Measurements from ENCODE around the gene MT2A. TPM values are rescaled to one million over a fixed set of nuclear protein-coding genes. Genes with fewer than 3 reads are reported as not detected.
A peak's percentile ranks its signal among the peaks of the same experiment; 100 is the strongest.

MT2A gene
- polyA plus RNA-seq, 1 donor from 2014 or later, result not detected

- Histone ChIP-seq H4K20me1 (ENCODE audit: insufficient read depth) (no peaks in the 10 kb centered on the region), H3K27ac (ENCODE audit: low read length) (no peak overlapping the region), H3K9me2 (ENCODE audit: insufficient read depth, low read length) (no peaks in the 10 kb centered on the region), H3K9me3 (ENCODE audit: low read length) (no peaks in the 10 kb centered on the region), H2AFZ (ENCODE audit: low read depth, low read length) (no peak overlapping the region), H3K9ac (ENCODE audit: low read length) (no peak overlapping the region), H3K4me3 (ENCODE audit: low read length) (no peak overlapping the region), H3K4me2 (ENCODE audit: low read length) (no peak overlapping the region), H3K27me3 (ENCODE audit: insufficient read depth, low read depth, low read length) (peaks cover 100% of the 10 kb centered on the region), H3K79me2 (replicated peaks; ENCODE audit: insufficient read depth, low read length) (no peaks in the 10 kb centered on the region), H3K36me3 (ENCODE audit: insufficient read depth, low read length) (no peaks in the 10 kb centered on the region), H3F3A (ENCODE audit: insufficient read depth, low read length, poor library complexity, severe bottlenecking) (no peaks in the 10 kb centered on the region)
- TF ChIP-seq REST (IDR thresholded peaks at IDR 0.05; ENCODE audit: borderline replicate concordance), result no peak
- no peak for TF ChIP-seq MXI1 (conservative IDR thresholded peaks at IDR 0.05; ENCODE audit: poor library complexity, severe bottlenecking)
- no peak for TF ChIP-seq CTCF (IDR thresholded peaks at IDR 0.05; ENCODE audit: poor library complexity, severe bottlenecking)
- no peak for TF ChIP-seq SMC3 (conservative IDR thresholded peaks at IDR 0.05; ENCODE audit: poor library complexity)
- TF ChIP-seq POLR2AphosphoS5 (IDR thresholded peaks at IDR 0.05), result no peak
- no peak for TF ChIP-seq RAD21 (conservative IDR thresholded peaks at IDR 0.05)
- no peak for TF ChIP-seq TAF1 (IDR thresholded peaks at IDR 0.05; ENCODE audit: low read depth)
- TF ChIP-seq EP300 (conservative IDR thresholded peaks at IDR 0.05; ENCODE audit: poor library complexity, severe bottlenecking), result no peak
- no peak for TF ChIP-seq EZH2 (IDR thresholded peaks at IDR 0.05; ENCODE audit: borderline replicate concordance, insufficient read depth, low read length, poor library complexity, severe bottlenecking)
These were observed 25.2 kb downstream of the MT2A start for GRCh38 chr16:56633535-56633934.

GRCh38 chr16:56634715-56635440 lies 26.5 kb downstream of the MT2A start:
- TF ChIP-seq EZH2 (IDR thresholded peaks at IDR 0.05; ENCODE audit: borderline replicate concordance, insufficient read depth, low read length, poor library complexity, severe bottlenecking) (peak; percentile 53), SMC3 (conservative IDR thresholded peaks at IDR 0.05; ENCODE audit: poor library complexity) (no peak)
- no peaks in the 10 kb centered on the region for H3K79me2 ChIP-seq (replicated peaks; ENCODE audit: insufficient read depth, low read length)
- no peak overlapping the region for H2AFZ ChIP-seq (ENCODE audit: low read depth, low read length)
- H3K4me2 ChIP-seq (ENCODE audit: low read length), result no peak overlapping the region
- H3K36me3 ChIP-seq (ENCODE audit: insufficient read depth, low read length), result no peaks in the 10 kb centered on the region
- peak overlapping the region; percentile 48 for H3K4me3 ChIP-seq (ENCODE audit: low read length)
- H3K9me3 ChIP-seq (ENCODE audit: low read length), result no peaks in the 10 kb centered on the region
- no peaks in the 10 kb centered on the region for H3F3A ChIP-seq (ENCODE audit: insufficient read depth, low read length, poor library complexity, severe bottlenecking)
- H3K9me2 ChIP-seq (ENCODE audit: insufficient read depth, low read length), result no peaks in the 10 kb centered on the region
- H3K9ac ChIP-seq (ENCODE audit: low read length), result no peak overlapping the region
- H3K27ac ChIP-seq (ENCODE audit: low read length), result no peak overlapping the region
- H3K27me3 ChIP-seq (ENCODE audit: insufficient read depth, low read depth, low read length), result peaks cover 100% of the 10 kb centered on the region
- H4K20me1 ChIP-seq (ENCODE audit: insufficient read depth), result no peaks in the 10 kb centered on the region

Measured in neural cell (in vitro differentiated cells).